CD4-positive, alpha-beta T cell treated with Interleukin-17A for 1 hour (primary cell): ENCODE results near the gene CYP3A4.

Source experiments
- DNase-seq: peaks from one replicate; pipeline ENCODE4 v3.0.0-alpha.2; 2020

Gene CYP3A4

GRCh38 chr7:99719996-99720769 is 63.8 kb downstream of the CYP3A4 start:
- DNase-seq, result no peak

- no peak for DNase-seq
Measured at GRCh38 chr7:99713995-99714570, 69.9 kb downstream of the CYP3A4 start.

DNA sequence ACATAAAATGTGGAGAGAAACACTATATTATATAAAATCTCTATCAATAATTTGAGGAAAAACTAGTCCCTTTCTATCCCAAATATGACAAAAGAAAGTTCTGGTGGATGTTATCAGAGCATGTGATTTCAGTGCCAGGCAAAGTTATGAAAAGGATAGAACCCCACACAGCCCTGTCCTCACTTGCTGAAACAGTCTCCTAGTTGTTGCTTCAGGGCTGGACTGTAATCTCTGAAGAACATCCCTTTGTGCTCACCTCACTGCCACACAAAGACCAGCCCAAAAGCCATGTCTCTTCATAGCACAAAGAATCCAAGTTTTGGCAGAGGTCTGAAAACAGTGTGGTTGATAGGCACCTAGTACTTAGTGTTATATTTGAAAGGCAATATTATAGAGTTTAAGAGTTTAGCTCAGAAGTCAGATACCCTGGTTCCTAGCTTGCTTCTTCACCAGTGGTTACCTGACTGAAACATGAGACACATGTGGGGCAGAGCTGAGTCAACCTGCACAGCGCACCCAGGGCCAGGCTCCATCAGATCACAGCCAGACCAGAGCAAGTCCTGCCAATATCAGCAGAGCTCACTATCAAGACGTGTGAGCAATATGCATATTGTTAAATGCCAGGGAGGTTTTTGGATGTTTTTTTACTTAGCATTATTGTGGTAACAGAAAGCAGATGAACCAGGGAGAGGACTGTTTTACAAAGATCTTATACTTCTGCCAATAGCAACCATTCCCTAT is 74.0 kb downstream of the CYP3A4 start:
- no peak for DNase-seq

DNA sequence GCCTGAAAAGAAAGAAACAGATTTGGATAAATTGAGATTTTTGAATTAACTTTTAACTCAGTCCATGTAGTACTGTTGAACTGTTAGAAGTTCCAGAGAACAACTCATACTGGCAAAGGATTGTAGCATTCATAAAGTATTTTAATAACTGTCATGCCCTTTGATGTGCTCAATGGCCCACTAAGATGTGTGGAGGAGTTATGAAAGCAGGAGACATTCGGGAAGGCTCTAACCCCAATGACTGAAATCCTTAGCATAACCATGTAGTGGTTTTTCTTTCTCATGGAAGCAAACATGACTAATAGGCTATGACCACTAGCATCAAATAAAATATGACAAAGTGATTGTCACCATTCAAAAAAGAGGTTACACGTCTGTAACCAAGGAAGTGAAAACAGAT is 74.7 kb downstream of the CYP3A4 start:
- no peak for DNase-seq

DNA sequence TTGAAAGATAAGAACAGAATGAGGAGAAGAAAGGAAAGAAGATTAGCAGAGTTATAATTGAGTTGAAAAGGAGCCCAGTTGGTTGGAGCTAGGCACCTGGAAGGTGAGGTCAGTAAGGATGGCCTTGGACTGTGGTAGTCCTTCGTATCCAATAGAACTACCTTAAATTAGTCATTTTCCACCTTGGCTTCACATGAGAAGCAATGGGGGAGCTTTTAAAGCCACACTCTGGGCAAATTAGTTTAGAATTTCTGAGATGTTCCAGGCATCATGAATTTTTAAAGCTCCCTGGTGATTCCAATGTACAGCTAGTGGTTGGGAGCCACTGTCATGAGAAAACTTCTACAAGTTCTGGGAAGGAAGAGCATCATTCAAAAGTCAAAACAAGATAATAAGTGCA is 76.9 kb downstream of the CYP3A4 start:
- DNase-seq, result no peak
